NCI-H446 (cell line): ENCODE measurements around the gene NBL1.

Source experiments
- DNase-seq, 2 experiments: peaks; one replicate each; lab custom pipeline; 2025; lab: John Stamatoyannopoulos, UW

Gene NBL1

DNA sequence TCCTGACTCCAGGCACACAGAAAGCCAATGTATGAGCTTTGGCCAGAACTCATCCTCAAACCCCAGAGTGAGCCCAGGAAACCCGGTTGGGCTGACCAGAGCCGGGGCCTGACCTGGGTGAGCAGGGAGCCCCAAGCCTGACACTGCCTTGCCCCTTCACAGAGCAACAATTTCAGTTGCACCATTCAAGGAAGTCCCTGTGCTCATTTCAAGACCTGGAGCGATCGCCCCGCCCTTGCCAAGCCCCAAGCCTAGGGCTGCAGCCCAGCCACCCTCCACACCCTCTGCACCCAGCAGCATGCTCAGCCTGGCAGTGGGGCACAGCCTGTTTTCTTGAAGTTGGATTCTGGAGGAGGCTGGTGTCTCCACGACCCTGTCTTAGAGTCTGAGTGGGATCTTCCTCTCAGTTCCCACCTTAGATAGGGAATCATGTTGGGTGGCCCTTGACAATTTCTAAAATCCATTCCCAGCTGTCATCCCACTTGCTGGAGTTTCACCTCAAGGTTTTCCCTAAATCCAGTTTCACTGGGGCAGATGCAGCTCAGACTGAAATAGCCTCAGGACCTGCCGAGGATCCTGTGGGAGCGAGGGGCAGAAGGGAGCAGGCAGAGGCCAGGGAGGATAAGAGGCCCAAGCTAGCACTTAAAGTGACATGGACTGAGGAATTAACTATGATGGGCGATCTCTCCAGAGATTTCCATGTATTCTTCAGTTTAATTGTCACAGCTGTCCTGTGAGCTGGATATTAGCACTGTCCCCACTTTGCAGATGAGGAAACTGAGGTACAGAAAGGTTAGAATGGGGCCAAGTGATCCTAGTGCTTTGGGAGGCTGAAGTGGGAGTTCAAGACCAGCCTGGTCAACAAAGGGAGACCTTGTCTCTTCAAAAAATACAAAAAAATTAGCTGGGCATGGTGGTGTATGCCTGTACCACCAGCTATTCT, 2.5 kb downstream of the NBL1 start:
- DNase-seq, result no peak

DNA sequence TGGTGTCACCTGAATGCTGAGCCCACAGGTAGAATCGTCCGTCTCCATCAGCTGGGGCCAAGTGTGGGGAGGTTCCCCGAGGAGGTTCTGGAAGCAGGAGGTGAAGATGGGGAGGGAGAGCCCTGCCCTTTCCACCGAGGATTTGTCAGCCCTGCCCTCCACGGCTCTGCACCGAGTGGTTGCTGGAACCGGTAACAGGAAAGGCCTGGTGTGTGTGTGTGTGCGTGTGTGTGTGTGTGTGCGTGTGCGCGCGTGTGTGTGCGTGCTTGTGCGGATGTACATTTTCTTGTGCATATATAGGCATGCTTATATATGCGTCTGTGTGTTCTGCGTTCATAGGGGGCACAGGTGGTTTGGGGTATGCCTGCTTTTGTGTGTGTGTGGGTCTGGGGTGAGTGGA, 3.5 kb downstream of the NBL1 start:
- DNase-seq, result no peak

DNA sequence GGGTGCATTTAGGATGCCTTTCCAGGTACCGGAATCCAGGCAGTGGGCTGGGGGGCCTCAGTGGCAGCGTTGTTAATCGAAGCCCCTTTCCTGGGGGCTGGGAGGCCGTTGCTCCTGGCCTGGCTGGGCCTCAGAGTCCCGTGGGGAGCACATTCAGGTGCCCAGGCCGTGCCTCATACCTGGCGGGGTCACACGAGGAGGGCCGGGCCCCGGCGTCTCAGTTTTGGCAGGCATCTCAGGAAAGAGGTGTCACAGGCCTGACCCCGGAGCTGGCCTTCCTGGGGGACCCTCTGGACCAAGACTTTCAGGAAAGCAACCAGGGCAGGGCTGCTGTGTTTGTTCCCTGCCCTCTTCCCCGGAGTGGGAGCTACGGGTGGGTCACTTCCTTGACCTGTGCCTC, 4.1 kb downstream of the NBL1 start:
- DNase-seq, result no peak

DNA sequence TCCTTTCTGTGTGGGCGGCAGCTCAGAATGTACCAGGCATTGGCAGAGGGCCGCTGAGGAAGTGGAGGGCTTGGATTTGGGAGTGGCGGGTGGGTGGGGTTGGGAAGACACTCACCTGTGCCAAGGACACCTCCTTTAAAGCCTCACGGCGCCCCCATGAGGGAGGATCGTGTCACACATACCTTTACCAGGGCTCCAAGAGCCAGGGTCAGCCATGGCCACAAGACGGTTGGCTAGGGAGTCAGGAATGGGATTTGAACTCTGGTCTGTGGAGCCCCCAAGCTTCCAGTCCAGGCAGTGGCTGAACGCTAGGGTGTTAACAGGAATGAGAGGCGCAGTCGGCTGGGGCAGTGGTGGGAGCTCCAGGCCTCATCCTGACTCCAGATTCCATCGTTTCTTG, 4.6 kb downstream of the NBL1 start:
- peak in 1 of 2 experiments; percentile 36 for DNase-seq

DNA sequence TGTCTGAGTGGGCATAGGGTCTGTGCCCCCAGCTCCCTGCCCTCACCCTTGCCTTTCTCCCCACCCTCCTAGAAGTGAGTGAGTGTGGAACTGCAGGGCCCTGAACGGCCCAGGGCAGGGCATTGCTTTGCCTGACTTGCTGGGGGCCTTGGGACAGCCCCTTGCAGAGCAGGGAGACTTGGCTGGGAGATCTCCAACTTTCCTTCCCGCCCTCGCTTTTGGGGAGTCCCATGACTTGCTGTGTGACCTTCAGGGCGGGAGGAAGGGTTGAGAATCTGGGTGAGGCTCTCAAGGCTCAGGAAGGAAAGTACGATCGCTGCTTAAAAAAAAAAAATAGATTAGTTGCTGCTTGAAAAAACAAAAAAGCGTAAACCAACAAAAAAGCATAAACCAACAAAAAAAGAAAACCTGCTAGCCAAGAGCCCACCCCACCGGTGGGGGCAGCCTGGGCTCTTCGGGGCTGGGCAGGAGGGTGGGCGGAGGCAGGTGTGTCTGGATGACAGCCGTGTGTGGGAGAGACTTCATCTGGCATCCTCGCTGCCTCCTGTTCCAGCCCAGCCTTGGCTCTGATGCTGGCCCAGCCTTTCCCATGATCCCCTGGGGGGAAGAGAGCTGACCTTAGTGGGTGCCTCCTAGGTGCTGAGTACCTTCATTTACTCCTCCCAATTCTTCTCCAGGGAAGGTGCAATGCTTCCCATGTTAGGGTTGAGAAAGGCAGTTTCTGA, 6.5 kb downstream of the NBL1 start:
- DNase-seq, result no peak

DNA sequence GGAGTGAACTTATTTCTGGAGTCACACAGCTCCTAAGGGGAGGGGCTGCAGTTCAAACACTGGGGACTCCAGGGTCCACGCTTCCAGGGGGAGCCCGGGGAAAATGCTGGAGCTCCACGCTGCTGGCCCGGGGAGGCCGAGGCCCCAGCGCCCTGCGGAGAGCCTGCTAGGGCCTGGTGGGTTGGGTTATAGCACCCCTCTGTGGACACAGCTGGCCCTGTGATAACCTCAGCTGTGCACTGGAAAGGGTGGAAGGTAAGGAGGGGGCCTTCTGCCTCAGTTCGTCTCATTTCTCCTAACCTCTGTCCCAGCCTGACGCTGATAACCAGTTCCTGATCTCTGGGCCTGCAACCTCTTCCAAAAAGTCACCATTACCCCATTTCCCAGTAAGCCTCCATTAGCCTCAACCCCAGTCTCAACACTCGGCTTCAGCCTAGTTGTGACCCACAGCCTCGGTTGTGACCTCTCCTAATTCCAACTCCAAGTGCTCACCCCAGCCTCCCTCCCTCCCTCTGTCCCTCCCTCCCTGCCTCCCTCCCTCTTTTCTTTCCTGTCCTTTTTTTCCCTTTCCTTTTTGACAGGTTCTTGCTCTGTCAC, 7.1 kb downstream of the NBL1 start:
- DNase-seq, result peak in 1 of 2 experiments; percentile 64

DNA sequence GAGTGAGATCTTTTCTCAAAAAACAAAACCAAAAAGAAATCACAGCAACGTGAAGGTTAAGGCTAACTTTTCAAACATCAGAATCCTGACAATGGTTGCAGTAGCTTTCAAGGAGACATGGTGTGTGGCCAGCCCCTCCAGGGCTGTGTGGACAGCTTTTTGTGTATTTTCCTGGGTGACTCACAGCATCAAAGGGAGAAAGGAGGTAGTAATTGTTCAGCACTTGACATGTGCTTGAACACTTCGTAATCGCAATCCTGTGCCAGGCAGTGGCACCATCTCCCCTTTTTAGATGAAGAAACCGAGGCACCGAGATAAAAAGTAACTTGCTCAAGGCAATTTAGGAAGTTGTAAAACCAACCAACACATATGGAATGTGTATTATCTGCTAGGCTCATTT, 10.3 kb downstream of the NBL1 start:
- DNase-seq, result no peak

DNA sequence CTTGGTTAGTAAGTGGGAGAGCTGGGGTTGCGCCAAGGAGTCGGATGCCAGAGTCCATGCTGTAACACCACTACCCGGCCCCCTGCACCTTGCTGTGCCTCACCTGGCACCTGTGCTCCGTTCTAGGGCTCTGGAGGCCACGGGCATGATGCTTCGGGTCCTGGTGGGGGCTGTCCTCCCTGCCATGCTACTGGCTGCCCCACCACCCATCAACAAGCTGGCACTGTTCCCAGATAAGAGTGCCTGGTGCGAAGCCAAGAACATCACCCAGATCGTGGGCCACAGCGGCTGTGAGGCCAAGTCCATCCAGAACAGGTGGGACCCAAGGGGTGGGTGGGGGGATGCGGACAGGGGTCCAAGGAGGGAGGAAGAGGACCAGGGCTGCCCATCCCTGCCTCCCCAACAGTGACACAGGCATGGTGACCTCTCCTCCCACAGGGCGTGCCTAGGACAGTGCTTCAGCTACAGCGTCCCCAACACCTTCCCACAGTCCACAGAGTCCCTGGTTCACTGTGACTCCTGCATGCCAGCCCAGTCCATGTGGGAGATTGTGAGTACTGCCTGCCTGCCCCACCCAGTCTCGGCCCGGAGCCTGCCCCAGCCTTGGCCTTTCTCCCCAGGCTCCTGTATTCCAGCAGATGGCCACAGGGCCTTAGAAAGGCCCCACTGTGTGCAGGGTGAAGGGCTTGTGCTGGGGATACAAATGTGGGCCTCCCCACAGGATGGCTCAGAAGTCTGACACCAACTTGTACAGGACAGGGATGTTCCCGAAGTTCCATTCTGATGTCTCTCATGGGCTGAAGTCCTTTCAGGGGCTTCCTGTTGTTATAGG, 11.0 kb downstream of the NBL1 start:
- DNase-seq, result no peak

DNA sequence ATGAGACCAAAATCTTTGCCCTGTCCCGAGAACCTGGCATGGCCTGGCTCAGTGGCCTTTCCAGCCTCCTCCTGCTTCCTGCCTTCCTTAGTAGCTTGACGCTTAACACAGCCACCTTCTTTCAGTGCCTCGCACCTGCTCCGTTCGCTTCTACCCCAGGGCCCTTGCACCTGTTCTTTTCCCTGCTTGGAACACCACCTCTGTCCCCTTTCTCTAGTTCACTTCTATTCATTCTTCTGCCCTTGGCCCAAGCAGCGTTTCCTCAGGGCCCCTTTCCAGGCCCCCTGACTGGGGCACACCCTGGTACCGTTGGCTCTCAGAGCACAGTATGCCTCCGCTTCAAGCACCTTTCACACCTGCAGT, 11.6 kb downstream of the NBL1 start:
- DNase-seq, result no peak

DNA sequence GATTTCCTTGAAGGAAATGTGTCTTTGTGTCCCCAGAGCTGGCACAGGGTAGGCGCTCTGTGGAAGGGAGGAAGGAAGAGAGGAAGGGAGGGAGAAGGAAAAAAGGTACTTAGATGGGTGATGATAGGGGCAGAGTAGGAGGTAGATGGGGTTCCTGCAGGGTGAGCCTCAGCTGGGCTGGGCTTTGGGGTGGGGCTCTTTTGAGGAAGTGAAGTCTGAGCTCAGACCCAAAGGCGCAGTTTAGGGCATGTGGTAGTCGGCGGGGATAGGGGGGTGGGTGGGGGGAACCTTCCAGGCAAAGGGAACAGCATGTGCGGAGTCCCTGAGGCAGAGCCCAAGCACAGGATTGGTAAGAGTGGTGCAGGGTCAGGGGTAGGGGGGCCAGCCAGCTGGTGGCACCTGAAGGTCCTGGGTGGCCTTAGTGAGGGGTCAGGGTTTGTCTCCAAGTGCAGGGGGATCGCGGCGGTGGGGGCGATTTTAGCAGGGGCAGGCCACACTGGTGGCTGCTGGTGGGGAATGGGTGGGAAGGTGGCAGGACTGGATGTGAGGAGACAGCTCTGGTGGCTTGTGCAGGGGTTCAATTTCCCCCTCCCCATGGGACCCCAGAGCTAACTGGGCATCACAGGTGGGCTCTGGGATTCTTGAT, 12.1 kb downstream of the NBL1 start:
- DNase-seq, result no peak

DNA sequence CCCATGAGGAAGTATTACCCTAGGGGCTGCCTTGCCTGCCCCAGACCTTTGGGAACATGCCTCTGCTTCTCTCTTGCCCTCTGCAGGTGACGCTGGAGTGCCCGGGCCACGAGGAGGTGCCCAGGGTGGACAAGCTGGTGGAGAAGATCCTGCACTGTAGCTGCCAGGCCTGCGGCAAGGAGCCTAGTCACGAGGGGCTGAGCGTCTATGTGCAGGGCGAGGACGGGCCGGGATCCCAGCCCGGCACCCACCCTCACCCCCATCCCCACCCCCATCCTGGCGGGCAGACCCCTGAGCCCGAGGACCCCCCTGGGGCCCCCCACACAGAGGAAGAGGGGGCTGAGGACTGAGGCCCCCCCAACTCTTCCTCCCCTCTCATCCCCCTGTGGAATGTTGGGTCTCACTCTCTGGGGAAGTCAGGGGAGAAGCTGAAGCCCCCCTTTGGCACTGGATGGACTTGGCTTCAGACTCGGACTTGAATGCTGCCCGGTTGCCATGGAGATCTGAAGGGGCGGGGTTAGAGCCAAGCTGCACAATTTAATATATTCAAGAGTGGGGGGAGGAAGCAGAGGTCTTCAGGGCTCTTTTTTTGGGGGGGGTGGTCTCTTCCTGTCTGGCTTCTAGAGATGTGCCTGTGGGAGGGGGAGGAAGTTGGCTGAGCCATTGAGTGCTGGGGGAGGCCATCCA, 12.8 kb downstream of the NBL1 start:
- DNase-seq, result peak in 1 of 2 experiments; percentile 27

DNA sequence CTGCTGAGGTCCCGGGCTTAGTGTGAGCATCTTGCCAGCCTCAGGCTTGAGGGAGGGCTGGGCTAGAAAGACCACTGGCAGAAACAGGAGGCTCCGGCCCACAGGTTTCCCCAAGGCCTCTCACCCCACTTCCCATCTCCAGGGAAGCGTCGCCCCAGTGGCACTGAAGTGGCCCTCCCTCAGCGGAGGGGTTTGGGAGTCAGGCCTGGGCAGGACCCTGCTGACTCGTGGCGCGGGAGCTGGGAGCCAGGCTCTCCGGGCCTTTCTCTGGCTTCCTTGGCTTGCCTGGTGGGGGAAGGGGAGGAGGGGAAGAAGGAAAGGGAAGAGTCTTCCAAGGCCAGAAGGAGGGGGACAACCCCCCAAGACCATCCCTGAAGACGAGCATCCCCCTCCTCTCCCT, 13.4 kb downstream of the NBL1 start:
- no peak for DNase-seq

DNA sequence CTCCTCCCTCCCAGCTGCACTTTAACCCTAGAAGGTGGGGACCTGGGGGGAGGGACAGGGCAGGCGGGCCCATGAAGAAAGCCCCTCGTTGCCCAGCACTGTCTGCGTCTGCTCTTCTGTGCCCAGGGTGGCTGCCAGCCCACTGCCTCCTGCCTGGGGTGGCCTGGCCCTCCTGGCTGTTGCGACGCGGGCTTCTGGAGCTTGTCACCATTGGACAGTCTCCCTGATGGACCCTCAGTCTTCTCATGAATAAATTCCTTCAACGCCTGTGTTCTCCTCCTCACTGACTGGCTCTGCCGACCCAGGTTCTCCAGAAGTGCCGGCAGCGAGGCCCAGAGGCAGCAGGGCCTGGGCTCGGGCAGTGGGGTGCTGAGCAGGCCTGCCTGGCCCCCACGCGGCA, 14.1 kb downstream of the NBL1 start:
- no peak for DNase-seq

DNA sequence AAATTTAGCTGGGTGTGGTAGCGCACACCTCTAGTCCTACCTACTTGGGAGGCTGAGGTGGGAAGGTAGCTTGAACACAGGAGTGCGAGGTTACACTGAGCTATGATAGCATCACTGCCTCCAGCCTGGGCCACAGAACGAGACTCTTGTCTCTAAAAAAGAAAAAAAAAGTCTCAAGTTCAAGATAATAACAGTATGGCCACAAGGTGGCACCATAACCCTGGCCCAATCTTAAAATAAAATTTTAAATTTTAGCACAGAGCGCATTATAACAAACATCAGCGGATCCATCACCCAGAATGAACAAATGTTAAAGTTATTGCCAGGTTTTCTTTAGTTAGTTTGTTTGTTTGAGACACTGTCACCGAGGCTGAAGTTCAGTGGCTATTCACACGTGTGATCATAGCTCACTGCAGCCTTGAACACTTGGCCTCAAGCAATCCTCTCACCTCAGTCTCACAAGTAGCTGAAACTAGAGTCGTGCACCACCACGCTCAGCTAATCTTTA, 17.7 kb downstream of the NBL1 start:
- peak; percentile 14 to 59 for DNase-seq

DNA sequence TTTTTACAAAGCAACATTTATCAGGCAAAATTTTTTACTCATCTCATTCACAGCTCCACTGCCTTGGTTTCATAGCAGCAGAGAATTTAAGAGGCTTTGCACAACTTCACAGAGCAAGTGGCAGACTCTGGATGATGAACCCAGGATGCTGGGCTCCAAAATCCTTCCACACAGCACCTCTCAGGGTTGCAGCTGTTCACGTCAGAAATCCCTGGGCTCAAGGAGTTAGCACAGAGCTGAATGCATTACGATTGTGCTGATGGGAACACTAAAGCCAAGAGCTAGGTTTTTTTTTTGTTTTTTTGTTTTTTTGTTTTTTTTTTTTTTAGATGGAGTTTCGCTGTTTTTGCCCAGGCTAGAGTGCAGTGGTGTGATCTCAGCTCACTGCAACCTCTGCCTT, 18.2 kb downstream of the NBL1 start:
- no peak for DNase-seq

DNA sequence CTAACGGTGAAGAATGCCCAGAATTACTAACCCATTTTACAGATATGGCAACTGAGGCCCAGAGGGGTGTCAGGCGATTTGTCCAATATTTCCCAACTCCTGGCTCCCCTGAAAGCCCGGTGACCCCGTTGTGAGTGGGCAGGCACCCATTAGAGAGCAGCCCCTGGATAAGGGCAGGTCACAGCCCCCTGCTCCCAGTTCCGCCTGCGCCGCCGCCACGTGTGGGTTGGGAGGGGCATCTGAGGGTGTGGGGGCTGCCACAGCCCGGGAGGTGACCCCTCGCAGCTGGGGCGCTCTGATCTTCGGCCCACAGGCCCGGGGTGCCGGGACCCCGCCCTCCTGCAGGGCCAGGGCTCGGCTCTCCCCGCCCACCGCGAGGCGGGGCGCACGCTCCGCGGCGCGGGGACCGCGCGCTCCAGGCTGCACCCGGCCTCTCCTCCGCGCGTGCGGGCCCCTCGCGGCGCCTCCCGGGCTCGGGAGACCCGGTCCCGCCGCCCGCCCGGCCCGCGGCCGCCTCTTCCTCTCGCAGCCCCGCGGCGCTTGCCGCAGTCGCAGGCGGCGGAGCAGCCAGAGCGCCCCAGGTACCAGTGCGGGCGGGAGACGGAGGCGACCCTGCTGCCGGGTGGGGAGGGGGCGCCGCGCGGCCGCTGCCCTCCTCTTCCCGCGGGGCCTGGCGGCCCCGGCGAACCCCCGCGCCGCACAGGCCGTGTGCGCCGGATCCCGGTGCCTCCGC, 20.5 kb downstream of the NBL1 start, which contains the start of gene HTR6:
Gene HTR6 (plus strand): TSS at position 423 of the 733 bp plus-strand sequence. CDS start 879 bp downstream, outside the sequence.
- no peak for DNase-seq

DNA sequence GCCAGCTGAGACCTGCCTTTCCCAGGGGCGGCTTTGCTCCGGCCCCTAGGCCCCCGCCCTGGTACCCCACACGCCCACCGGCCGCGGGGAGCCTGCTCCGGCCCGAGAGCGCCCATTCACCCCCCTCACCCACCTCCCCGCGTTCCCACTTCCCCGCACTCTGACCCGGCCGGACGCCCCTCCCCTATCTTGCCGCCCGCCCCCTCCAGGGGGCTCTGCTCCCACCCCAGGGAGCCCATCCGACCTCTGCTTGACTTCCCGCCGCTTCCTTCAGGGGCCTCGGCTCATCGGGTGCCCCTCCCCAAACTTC, 21.0 kb downstream of the NBL1 start:
- DNase-seq, result no peak

DNA sequence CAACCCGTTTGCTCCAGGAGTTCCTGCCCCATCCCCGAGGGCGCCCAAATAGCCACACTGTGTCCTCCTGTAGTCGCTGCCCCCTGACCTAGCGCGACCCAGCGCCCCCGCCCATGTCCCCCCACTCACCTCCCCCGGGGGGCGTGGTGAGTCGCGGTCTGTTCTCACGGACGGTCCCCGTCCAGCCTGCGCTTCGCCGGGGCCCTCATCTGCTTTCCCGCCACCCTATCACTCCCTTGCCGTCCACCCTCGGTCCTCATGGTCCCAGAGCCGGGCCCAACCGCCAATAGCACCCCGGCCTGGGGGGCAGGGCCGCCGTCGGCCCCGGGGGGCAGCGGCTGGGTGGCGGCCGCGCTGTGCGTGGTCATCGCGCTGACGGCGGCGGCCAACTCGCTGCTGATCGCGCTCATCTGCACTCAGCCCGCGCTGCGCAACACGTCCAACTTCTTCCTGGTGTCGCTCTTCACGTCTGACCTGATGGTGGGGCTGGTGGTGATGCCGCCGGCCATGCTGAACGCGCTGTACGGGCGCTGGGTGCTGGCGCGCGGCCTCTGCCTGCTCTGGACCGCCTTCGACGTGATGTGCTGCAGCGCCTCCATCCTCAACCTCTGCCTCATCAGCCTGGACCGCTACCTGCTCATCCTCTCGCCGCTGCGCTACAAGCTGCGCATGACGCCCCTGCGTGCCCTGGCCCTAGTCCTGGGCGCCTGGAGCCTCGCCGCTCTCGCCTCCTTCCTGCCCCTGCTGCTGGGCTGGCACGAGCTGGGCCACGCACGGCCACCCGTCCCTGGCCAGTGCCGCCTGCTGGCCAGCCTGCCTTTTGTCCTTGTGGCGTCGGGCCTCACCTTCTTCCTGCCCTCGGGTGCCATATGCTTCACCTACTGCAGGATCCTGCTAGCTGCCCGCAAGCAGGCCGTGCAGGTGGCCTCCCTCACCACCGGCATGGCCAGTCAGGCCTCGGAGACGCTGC, 21.7 kb downstream of the NBL1 start:
- DNase-seq, result no peak

DNA sequence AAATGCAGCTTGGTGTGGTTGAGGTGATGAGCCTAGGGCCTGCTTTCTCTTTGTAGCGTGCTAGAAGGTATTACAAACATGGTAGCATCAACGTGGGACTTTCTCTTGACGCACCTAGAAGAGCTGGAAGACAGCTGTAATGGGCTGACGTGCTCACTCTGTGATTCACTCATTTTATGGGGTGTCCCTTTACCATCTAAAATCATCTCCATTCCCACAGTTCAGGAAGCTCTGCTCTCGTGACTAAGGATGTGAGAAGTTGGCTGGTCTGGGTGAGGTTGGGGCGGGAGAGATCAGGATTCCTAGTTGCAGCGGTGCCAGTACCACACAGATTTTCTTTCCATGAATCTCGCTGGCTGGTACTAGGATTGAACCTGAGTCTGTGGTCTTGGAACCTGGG, 24.8 kb downstream of the NBL1 start:
- DNase-seq, result no peak
